Astrocyte (in vitro differentiated cells and primary cell): ENCODE results near the gene UBXN7.
"Not testable (repeated sequence)": the region's sequence is repeated elsewhere in the genome, so short reads cannot be mapped to it uniquely, and the experiment has no call there.

ENCODE experiments used
- CTCF ChIP-seq: IDR thresholded peaks from 2 replicates; pipeline ENCODE4 v1.5.1; 2011; ENCODE audit warnings: low read depth, mild to moderate bottlenecking, inconsistent platforms, low read length, moderate library complexity; ENCODE audit not compliant: insufficient read depth
- EZH2 ChIP-seq: IDR thresholded peaks from 2 replicates; pipeline ENCODE4 v1.6.1; 2012; ENCODE audit warnings: mild to moderate bottlenecking, low read length, inconsistent platforms; ENCODE audit not compliant: insufficient read depth

GRCh38 chr3:196343917-196344316, 88.3 kb downstream of the UBXN7 start:
- TF ChIP-seq CTCF, EZH2: not testable (repeated sequence)
